ENCODE measurements around the gene CORIN. TPM values are rescaled to one million over a fixed set of nuclear protein-coding genes. Genes with fewer than 3 reads are reported as not detected.

The CORIN gene
- total and polyA plus RNA-seq, 10 of the 15 experiments (the other 5 are each of a cell fraction or from before 2014, with no cell fraction given), result 0.02 to 0.45 (median 0.09) TPM; not detected in 3

GRCh38 chr4:47729131-47729680 lies 108.7 kb downstream of the CORIN start:
- RAD21 ChIA-PET (ENCODE audit: unreplicated experiment), result interaction anchor here (2.2 kb wide), 1 partner anchor 107 kb away, joined by 7 read pairs; no protein-coding TSS in a partner anchor
- CTCF ChIA-PET, result interaction anchor here (1.1 to 1.8 kb wide), 4 partner anchors 15 to 110 kb away, joined by 4 to 8 read pairs (median 6); no protein-coding TSS in a partner anchor
- no peak overlapping the region for H3K27ac ChIP-seq (ENCODE audit: control insufficient read depth, insufficient read depth)
- H3K4me1 ChIP-seq (ENCODE audit: control insufficient read depth, insufficient read depth, low read length), result no peaks in the 10 kb centered on the region
- no peak overlapping the region for H3K4me3 ChIP-seq
- no peak for TF ChIP-seq NRF1 (conservative IDR thresholded peaks at IDR 0.05; ENCODE audit: low read depth, low read length)
- no peak for TF ChIP-seq RUNX3 (IDR thresholded peaks at IDR 0.05; ENCODE audit: low read length)
- TF ChIP-seq E2F4 (IDR thresholded peaks at IDR 0.05; ENCODE audit: low read depth, low read length), result no peak
- no peak for TF ChIP-seq ZZZ3 (IDR thresholded peaks at IDR 0.05; ENCODE audit: control insufficient read depth, insufficient read length, low read depth)
- BruUV-seq (replicated peaks), result no TSS peak
- intact Hi-C loops (cut with micrococcal nuclease; ENCODE audit: unreplicated experiment), result no loop called here
- SMC1A ChIA-PET (ENCODE audit: uncharacterized antibody, unreplicated experiment), result interaction anchor here (1.0 to 1.4 kb wide), 2 partner anchors 16 to 20 kb away, joined by 3 to 4 read pairs; no protein-coding TSS in a partner anchor
- no peaks in the 10 kb centered on the region for H3K9me3 ChIP-seq (replicated peaks; ENCODE audit: control insufficient read depth, insufficient read depth, low read length)
- H3K27me3 ChIP-seq (replicated peaks in 1 of 2; ENCODE audit: control insufficient read depth in 2 of 2, insufficient read depth in 2 of 2, low read length in 1 of 2), result no peaks in the 10 kb centered on the region
- no peak overlapping the region for H2AFZ ChIP-seq (ENCODE audit: control insufficient read depth, low read depth, low read length)
- DNase-seq (ENCODE audit: low read depth, low spot score), result no peak
- 23% methylated on average over 6 of the region's 6 CpGs for WGBS (ENCODE audit: insufficient coverage, insufficient replicate concordance, low lambda C conversion rate, missing lambda C conversion rate)
- H3K36me3 ChIP-seq (ENCODE audit: control insufficient read depth in 2 of 2, insufficient read depth in 2 of 2, low read length in 1 of 2), result no peaks in the 10 kb centered on the region
- FAIRE-seq, result no peak
- no peak for ATAC-seq
- in situ Hi-C loops (cut with MboI), result no loop called here
- H4K20me1 ChIP-seq (ENCODE audit: control insufficient read depth, insufficient read depth), result no peaks in the 10 kb centered on the region
- POLR2A ChIA-PET, result no interaction called here
- H3K9ac ChIP-seq (ENCODE audit: control insufficient read depth, insufficient read depth, low read length), result no peak overlapping the region
- no peak overlapping the region for H3K4me2 ChIP-seq (ENCODE audit: control insufficient read depth, insufficient read depth)
- H3K79me2 ChIP-seq (ENCODE audit: control insufficient read depth, insufficient read depth, low read length), result no peaks in the 10 kb centered on the region

- whole genome bisulfite sequencing (ENCODE audit: insufficient coverage, insufficient replicate concordance, low lambda C conversion rate, missing lambda C conversion rate), result 47% methylated on average over 5 of the region's 5 CpGs
- ChIA-PET CTCF (interaction anchor here (1.6 kb wide), 1 partner anchor 115 kb away, joined by 4 read pairs; no protein-coding TSS in a partner anchor), POLR2A (no interaction called here), SMC1A (ENCODE audit: uncharacterized antibody, unreplicated experiment) (no interaction called here), RAD21 (ENCODE audit: unreplicated experiment) (no interaction called here)
- FAIRE-seq, result no peak
- in situ Hi-C loops (cut with MboI) (no loop called here), intact Hi-C loops (cut with micrococcal nuclease; ENCODE audit: unreplicated experiment) (no loop called here)
- DNase-seq (ENCODE audit: low read depth, low spot score), result no peak
- Histone ChIP-seq H3K27me3 (replicated peaks in 1 of 2; ENCODE audit: control insufficient read depth in 2 of 2, insufficient read depth in 2 of 2, low read length in 1 of 2) (no peaks in the 10 kb centered on the region; a peak in 1 of 4 replicates), H3K4me1 (ENCODE audit: control insufficient read depth, insufficient read depth, low read length) (no peaks in the 10 kb centered on the region), H4K20me1 (ENCODE audit: control insufficient read depth, insufficient read depth) (no peaks in the 10 kb centered on the region), H3K27ac (ENCODE audit: control insufficient read depth, insufficient read depth) (no peak overlapping the region), H3K79me2 (ENCODE audit: control insufficient read depth, insufficient read depth, low read length) (no peaks in the 10 kb centered on the region), H3K4me2 (ENCODE audit: control insufficient read depth, insufficient read depth) (no peak overlapping the region), H2AFZ (ENCODE audit: control insufficient read depth, low read depth, low read length) (no peak overlapping the region), H3K9ac (ENCODE audit: control insufficient read depth, insufficient read depth, low read length) (no peak overlapping the region), H3K9me3 (replicated peaks; ENCODE audit: control insufficient read depth, insufficient read depth, low read length) (no peaks in the 10 kb centered on the region), H3K4me3 (no peak overlapping the region), H3K36me3 (ENCODE audit: control insufficient read depth in 2 of 2, insufficient read depth in 2 of 2, low read length in 1 of 2) (no peaks in the 10 kb centered on the region)
- BruUV-seq (replicated peaks), result no TSS peak
- no peak for ATAC-seq
- TF ChIP-seq RUNX3 (IDR thresholded peaks at IDR 0.05; ENCODE audit: low read length), result no peak
- no peak for TF ChIP-seq DPF2 (IDR thresholded peaks at IDR 0.05)
- TF ChIP-seq POU2F2 (IDR thresholded peaks at IDR 0.05; ENCODE audit: borderline replicate concordance, low read depth, low read length), result no peak
- no peak for TF ChIP-seq USF1 (IDR thresholded peaks at IDR 0.05; ENCODE audit: borderline replicate concordance, extremely low read length, insufficient read depth, low read depth, low read length)
- TF ChIP-seq MLLT1 (IDR thresholded peaks at IDR 0.05), result no peak
- no peak for TF ChIP-seq IRF5 (IDR thresholded peaks at IDR 0.05; ENCODE audit: borderline replicate concordance)
- no peak for TF ChIP-seq RELA (IDR thresholded peaks at IDR 0.05; ENCODE audit: borderline replicate concordance, partially characterized antibody)
Measured at GRCh38 chr4:47721892-47722575, 115.8 kb downstream of the CORIN start.

Measured in GM12878 (cell line).